Activated naive CD4-positive, alpha-beta T cell (primary cell): Measurements from ENCODE around the gene CENPW.

ENCODE experiments used
- DNase-seq, 4 experiments: peaks; one replicate each; lab custom pipeline; 2025; lab: John Stamatoyannopoulos, UW

CENPW gene

DNA sequence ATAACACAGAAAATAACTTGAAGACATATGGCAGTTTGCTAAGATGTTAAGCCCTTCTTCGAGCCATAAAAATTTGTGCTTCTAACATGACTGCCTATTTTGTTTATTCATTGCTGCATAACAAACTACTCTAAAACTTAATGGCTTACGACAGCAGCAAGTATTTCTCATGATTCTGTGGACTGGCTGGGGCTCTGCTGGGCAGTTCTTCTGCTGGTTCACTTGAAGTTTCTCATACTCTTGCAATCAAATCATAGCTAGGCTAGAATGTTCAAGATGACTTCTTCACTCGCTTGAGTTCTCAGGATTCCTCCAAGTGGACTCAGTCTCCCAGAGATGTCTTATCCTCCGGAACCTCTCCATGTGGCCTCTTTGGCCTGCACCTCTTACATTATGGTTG, 33.4 kb downstream of the CENPW start:
- DNase-seq: no peak

DNA sequence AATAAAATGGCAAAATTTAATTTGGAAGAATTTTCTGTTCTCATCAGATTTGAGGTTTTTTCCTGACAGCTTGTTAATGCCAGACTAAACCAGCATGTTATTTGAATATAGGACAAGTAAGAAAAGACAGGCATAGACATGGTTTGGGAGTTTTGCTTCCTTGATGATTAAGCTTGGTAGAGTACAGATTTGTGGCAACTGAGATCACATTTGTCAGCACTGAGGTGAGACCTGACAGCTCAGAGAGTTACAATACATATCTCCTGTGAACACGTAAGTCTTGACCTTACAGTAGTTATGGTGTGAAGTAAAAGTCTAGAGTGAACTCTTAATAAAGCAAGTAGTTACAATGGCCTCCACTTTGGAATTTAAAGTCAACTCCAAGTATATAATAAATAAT, 34.5 kb downstream of the CENPW start:
- no peak for DNase-seq

- DNase-seq: no peak
Measured at GRCh38 chr6:126376682-126377081, 36.8 kb downstream of the CENPW start.

- no peak for DNase-seq
Measured at GRCh38 chr6:126377594-126378153, 37.8 kb downstream of the CENPW start.

DNA sequence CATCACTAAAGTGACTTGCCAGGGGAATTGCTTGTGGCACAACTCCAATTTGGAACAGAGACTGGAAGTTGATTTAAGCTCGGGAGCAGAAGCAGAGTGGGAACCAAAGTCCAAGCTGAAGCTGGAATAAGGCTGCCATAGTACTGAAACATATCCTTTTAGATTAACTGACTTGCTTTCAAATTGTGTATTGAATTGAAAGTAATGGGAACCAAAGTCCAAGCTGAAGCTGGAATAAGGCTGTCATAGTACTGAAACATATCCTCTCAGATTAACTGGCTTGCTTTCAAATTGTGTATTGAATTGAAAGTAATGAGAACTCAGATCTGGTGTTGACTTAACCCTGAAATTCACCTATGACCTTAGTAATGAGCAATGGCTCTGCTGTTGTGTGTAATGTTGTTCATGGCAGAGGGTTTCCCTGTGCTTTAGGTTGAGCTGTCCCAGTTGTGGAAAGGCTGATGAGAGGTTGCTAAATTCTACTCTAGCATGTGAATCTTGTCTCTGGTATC, 40.2 kb downstream of the CENPW start:
- no peak for DNase-seq

DNA sequence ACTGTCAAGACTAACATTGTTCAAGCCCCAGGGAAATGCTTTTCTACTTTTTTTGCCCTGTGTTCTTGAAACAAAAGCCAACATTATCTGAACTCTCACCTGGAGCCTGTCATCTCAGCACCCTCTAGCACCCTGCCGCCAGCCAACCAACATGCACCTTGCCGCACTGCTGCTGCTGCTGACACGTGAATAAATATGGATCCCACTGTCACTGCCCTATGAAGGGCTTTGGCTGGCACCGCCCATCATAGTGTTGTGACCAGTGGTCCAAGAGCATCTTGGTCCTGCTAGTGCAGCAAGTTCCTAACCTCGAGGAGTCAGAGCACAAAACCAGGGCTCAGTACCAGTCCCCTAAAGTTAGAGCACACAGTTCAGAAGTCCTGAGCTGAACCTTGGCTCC, 41.6 kb downstream of the CENPW start:
- no peak for DNase-seq

GRCh38 chr6:126383203-126383602, 43.3 kb downstream of the CENPW start:
- no peak for DNase-seq

GRCh38 chr6:126385536-126385935, 45.6 kb downstream of the CENPW start:
- DNase-seq: no peak

- DNase-seq: no peak
Measured at GRCh38 chr6:126388104-126388598, 48.2 kb downstream of the CENPW start.

DNA sequence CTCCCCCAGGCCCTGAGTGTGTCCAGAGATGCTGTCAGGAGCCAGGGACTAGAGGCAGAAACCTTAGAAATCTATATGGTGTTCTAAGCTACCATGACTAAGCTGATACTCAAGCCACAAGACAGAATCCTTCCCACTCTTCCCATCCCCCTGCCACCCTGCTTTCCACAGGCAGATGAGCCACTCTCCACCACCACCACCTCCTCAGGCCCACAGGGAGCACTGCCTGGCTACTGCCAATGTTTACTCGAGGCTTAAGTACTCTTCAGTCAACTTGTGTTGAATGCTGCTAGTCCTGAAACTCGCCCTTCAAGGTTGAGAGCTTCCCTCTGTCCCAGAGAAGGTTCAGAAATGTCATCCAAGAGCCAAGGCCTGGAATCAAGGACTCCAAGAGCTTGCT, 56.2 kb downstream of the CENPW start:
- DNase-seq: no peak
